Ishikawa (cell line): ENCODE data around the gene NXN.

Source experiments
- CEBPB ChIP-seq: IDR thresholded peaks from 2 replicates; pipeline ENCODE4 v1.6.1; 2012
- CREB1 ChIP-seq: IDR thresholded peaks from 2 replicates; pipeline ENCODE4 v1.6.1; 2012; ENCODE audit warnings: low read depth
- EGR1 ChIP-seq: IDR thresholded peaks from 2 replicates; pipeline ENCODE4 v1.6.1; 2012
- EP300 ChIP-seq: IDR thresholded peaks from 2 replicates; pipeline ENCODE4 v1.6.1; 2012; ENCODE audit warnings: borderline replicate concordance
- FOXM1 ChIP-seq: IDR thresholded peaks from 2 replicates; pipeline ENCODE4 v1.6.1; 2012; ENCODE audit warnings: low read depth, borderline replicate concordance
- MAX ChIP-seq: IDR thresholded peaks from 2 replicates; pipeline ENCODE4 v1.6.1; 2012
- NFIC ChIP-seq: IDR thresholded peaks from 2 replicates; pipeline ENCODE4 v1.6.1; 2012
- RAD21 ChIP-seq: IDR thresholded peaks from 2 replicates; pipeline ENCODE4 v1.6.1; 2012; ENCODE audit warnings: low read depth
- REST ChIP-seq: IDR thresholded peaks from 2 replicates; pipeline ENCODE4 v1.6.1; 2012; ENCODE audit warnings: low read depth, mild to moderate bottlenecking
- TAF1 ChIP-seq: IDR thresholded peaks from 2 replicates; pipeline ENCODE4 v1.6.1; 2012; ENCODE audit warnings: low read depth, mild to moderate bottlenecking
- TCF12 ChIP-seq: IDR thresholded peaks from 2 replicates; pipeline ENCODE4 v1.6.1; 2012; ENCODE audit warnings: low read depth
- TEAD4 ChIP-seq: IDR thresholded peaks from 2 replicates; pipeline ENCODE4 v1.6.1; 2012
- USF1 ChIP-seq: IDR thresholded peaks from 2 replicates; pipeline ENCODE4 v1.6.1; 2012
- YY1 ChIP-seq: IDR thresholded peaks from 2 replicates; pipeline ENCODE4 v1.6.1; 2012; ENCODE audit warnings: low read depth
- ZBTB7A ChIP-seq: IDR thresholded peaks from 2 replicates; pipeline ENCODE4 v1.6.1; 2012; ENCODE audit warnings: low read depth

The NXN gene

GRCh38 chr17:925817-926216 lies 53.8 kb downstream of the NXN start:
- TF ChIP-seq RAD21, result no peak
- TF ChIP-seq CREB1, result no peak
- no peak for TF ChIP-seq EP300
- no peak for TF ChIP-seq ZBTB7A
- TF ChIP-seq USF1, result no peak
- no peak for TF ChIP-seq TEAD4
- no peak for TF ChIP-seq TCF12
- no peak for TF ChIP-seq REST
- no peak for TF ChIP-seq TAF1

- no peak for TF ChIP-seq TCF12
- TF ChIP-seq EGR1, result no peak
- TF ChIP-seq NFIC, result no peak
- no peak for TF ChIP-seq TEAD4
- no peak for TF ChIP-seq REST
- no peak for TF ChIP-seq FOXM1
- no peak for TF ChIP-seq YY1
- no peak for TF ChIP-seq CREB1
- TF ChIP-seq EP300, result no peak
- TF ChIP-seq MAX, result no peak
- TF ChIP-seq CEBPB, result no peak
- TF ChIP-seq TAF1, result no peak
- TF ChIP-seq ZBTB7A, result no peak
- no peak for TF ChIP-seq USF1
- no peak for TF ChIP-seq RAD21
These were observed 54.7 kb downstream of the NXN start for GRCh38 chr17:924711-925475.

GRCh38 chr17:923633-924032 lies 55.9 kb downstream of the NXN start:
- TF ChIP-seq TAF1 (no peak), CEBPB (no peak), EP300 (no peak), YY1 (no peak), FOXM1 (no peak), RAD21 (no peak), NFIC (no peak), MAX (no peak), ZBTB7A (no peak), TCF12 (no peak), TEAD4 (no peak), USF1 (no peak), EGR1 (no peak), CREB1 (no peak), REST (no peak)

- no peak for TF ChIP-seq ZBTB7A
- no peak for TF ChIP-seq FOXM1
- peak; percentile 59 for TF ChIP-seq NFIC
- no peak for TF ChIP-seq EGR1
- no peak for TF ChIP-seq CREB1
- no peak for TF ChIP-seq RAD21
- TF ChIP-seq TEAD4, result no peak
- TF ChIP-seq MAX, result no peak
- TF ChIP-seq TCF12, result 0 out of 2 replicates have a peak, but pooled peaks have one; percentile 27
- no peak for TF ChIP-seq USF1
- TF ChIP-seq REST, result no peak
- TF ChIP-seq TAF1, result no peak
- TF ChIP-seq YY1, result no peak
- TF ChIP-seq CEBPB, result no peak
- TF ChIP-seq EP300, result peak; percentile 26; the same call in 1 of the 2 replicates
These were observed 58.4 kb downstream of the NXN start for GRCh38 chr17:921161-921560.
